BJ (cell line): Measurements from ENCODE around the gene CTDSPL. TPM values are rescaled to one million over a fixed set of nuclear protein-coding genes. Genes with fewer than 3 reads are reported as not detected.

Source experiments
- CTCF ChIA-PET: fragments of 350-600 bp; formaldehyde crosslinking; extraction: SDS; loops from one replicate; lab custom pipeline; 2021; ENCODE audit warnings: antibody characterized with exemption, inconsistent platforms; lab: Yijun Ruan, JAX
- POLR2A ChIA-PET: fragments of 300-600 bp; sonication (Branson Sonifier 250); formaldehyde crosslinking; extraction: SDS; loops from one replicate; lab custom pipeline; 2021; ENCODE audit warnings: antibody characterized with exemption; lab: Charles Lee
- DNase-seq: peaks from one replicate; pipeline ENCODE4 v3.0.0-alpha.2; 2011; ENCODE audit warnings: low read depth
- H3K27me3 ChIP-seq: 2 replicates; pipeline ENCODE4 v1.6.0; 2011; ENCODE audit warnings: low read length; ENCODE audit not compliant: control insufficient read depth, insufficient read depth
- H3K36me3 ChIP-seq: 2 replicates; pipeline ENCODE4 v1.5.1; 2011; ENCODE audit warnings: low read length; ENCODE audit not compliant: control insufficient read depth, insufficient read depth
- H3K4me3 ChIP-seq: 2 replicates; pipeline ENCODE4 v1.5.1; 2011; ENCODE audit warnings: low read depth, mild to moderate bottlenecking, control low read depth, low read length
- polyA plus RNA-seq: library from polyadenylated mRNA; depleted of rRNA; stranded (reverse); fragments of >200 nt; gene quantifications from 2 replicates; pipeline ENCODE4 v1.2.3, GENCODE V29; 2011
- TF ChIP-seq, protein P1 (sequence below): IDR thresholded peaks from 2 replicates; pipeline ENCODE4 v1.5.1; 2011; ENCODE audit warnings: low read depth, mild to moderate bottlenecking, control low read depth, inconsistent platforms, low read length, moderate library complexity; ENCODE audit not compliant: insufficient read depth

CTDSPL gene
- polyA plus RNA-seq, 1 experiment, result 45.2 TPM

- no peak overlapping the region for H3K4me3 ChIP-seq
- no peak for DNase-seq
- ChIA-PET CTCF (interaction anchor here (0.8 to 1.8 kb wide), 3 partner anchors 11 to 58 kb away, joined by 3 to 6 read pairs (median 4); no protein-coding TSS in a partner anchor), POLR2A (no interaction called here)
- no peaks in the 10 kb centered on the region for H3K27me3 ChIP-seq
- TF ChIP-seq, protein P1, sequence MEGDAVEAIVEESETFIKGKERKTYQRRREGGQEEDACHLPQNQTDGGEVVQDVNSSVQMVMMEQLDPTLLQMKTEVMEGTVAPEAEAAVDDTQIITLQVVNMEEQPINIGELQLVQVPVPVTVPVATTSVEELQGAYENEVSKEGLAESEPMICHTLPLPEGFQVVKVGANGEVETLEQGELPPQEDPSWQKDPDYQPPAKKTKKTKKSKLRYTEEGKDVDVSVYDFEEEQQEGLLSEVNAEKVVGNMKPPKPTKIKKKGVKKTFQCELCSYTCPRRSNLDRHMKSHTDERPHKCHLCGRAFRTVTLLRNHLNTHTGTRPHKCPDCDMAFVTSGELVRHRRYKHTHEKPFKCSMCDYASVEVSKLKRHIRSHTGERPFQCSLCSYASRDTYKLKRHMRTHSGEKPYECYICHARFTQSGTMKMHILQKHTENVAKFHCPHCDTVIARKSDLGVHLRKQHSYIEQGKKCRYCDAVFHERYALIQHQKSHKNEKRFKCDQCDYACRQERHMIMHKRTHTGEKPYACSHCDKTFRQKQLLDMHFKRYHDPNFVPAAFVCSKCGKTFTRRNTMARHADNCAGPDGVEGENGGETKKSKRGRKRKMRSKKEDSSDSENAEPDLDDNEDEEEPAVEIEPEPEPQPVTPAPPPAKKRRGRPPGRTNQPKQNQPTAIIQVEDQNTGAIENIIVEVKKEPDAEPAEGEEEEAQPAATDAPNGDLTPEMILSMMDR, result no peak
- 0 out of 2 replicates have a peak, but pooled peaks cover 1% of the 10 kb centered on the region for H3K36me3 ChIP-seq
Measured at GRCh38 chr3:37916685-37917084, 55.0 kb downstream of the CTDSPL start.

DNA sequence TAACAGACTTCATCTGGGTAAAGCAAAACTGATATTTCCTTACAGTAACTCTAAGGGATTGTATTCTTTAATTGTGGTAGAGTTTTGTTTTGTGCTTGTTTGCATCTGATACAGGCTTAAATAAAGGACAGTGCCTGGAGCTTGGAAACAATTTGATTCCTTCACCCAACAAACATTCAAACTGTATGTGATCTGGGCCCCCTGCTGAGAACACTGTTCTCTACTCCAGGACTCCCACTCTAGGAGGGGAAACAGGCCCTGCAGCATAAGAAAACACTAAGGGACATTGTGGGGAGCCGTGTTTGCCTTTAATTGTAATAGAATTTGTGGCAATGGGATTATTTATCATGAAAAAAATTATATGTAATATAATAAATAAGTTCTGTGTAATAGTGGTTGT lies 56.9 kb downstream of the CTDSPL start:
- TF ChIP-seq, protein P1, result no peak
- ChIA-PET CTCF (interaction anchor here (1.0 to 1.7 kb wide), 3 partner anchors 16 to 56 kb away, joined by 3 to 6 read pairs (median 3); no protein-coding TSS in a partner anchor), POLR2A (no interaction called here)

DNA sequence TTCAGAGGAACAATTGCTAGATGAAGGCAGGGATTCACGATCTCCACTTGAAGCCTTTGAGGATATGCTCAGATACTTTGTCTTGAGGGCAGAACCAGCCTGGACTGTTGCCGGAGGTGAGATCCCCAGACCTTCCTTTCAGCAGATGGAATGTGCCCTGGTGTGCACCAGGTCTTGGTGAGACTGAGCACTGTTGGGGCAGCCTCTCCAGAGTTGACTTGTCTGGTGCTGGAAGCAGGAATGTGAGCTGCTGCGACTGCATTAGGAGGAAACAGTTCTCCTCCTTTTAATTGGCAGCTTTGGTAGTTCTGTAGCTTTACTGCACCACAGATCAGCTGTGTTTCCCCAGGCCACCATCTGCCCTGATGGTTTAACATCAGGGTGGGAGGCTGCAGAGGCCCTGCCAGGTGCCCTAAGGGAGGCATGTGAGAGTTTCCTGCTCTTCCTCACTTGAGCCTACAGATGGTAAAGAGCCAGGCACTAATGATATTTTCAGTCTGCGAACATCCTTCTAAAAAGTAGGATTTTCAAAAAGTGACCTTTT lies 58.5 kb downstream of the CTDSPL start:
- TF ChIP-seq, protein P1, result no peak
- ChIA-PET POLR2A (interaction anchor here (0.5 kb wide), 1 partner anchor 71 kb away, joined by 3 read pairs; no protein-coding TSS in a partner anchor), CTCF (interaction anchor here (1.3 to 1.7 kb wide), 2 partner anchors 14 to 36 kb away, joined by 3 to 6 read pairs; no protein-coding TSS in a partner anchor)
- Histone ChIP-seq H3K36me3 (no peaks in the 10 kb centered on the region), H3K4me3 (no peak overlapping the region), H3K27me3 (no peaks in the 10 kb centered on the region)
- DNase-seq, result no peak

More for the DNA sequence above, 56.9 kb downstream of the CTDSPL start:
- Histone ChIP-seq H3K4me3 (no peak overlapping the region), H3K27me3 (no peaks in the 10 kb centered on the region), H3K36me3 (no peaks in the 10 kb centered on the region)
- DNase-seq, result no peak

DNA sequence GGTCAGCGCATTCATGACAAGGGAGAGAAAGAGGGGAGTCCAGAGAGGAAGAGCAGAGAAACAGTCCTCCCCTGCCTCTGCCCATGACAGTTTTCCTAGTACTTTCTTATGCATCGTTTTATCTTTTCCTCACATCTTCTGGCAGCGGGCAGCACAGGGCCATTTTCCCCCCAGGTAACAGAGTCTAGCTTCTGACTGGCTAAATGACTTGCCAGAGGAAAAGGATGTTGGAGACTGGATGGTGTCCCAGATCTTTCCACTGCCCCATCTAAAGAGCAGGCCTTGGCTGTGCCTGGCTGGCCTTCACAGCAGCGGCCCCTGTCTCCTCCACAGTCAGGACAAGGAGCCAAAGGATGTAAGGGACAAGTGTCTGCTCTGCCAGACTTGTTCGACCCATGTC lies 59.3 kb downstream of the CTDSPL start:
- no peak overlapping the region for H3K4me3 ChIP-seq
- ChIA-PET CTCF (no interaction called here), POLR2A (no interaction called here)
- no peak for DNase-seq
- H3K36me3 ChIP-seq, result no peaks in the 10 kb centered on the region
- TF ChIP-seq, protein P1, result no peak
- no peaks in the 10 kb centered on the region for H3K27me3 ChIP-seq

GRCh38 chr3:37922721-37923568 lies 61.3 kb downstream of the CTDSPL start:
- ChIA-PET CTCF (interaction anchor here (0.7 to 2.0 kb wide), 5 partner anchors 12 to 51 kb away, joined by 3 to 13 read pairs (median 3); no protein-coding TSS in a partner anchor), POLR2A (no interaction called here)
- TF ChIP-seq, protein P1, result no peak

More at GRCh38 chr3:37922721-37923568, 61.3 kb downstream of the CTDSPL start:
- DNase-seq, result no peak
- Histone ChIP-seq H3K36me3 (no peaks in the 10 kb centered on the region), H3K27me3 (no peaks in the 10 kb centered on the region), H3K4me3 (no peak overlapping the region)
